Hepatocyte (in vitro differentiated cells): ENCODE data around the gene TRIM7.

Source experiments
- EZH2 ChIP-seq: fragments of 200-600 bp; sonication (generic); IDR thresholded peaks from 2 replicates; pipeline ENCODE4 v1.6.1; 2016; ENCODE audit warnings: antibody characterized with exemption, mild to moderate bottlenecking, borderline replicate concordance
- EZH2phosphoT487 ChIP-seq: fragments of 200-600 bp; sonication (generic); IDR thresholded peaks from one replicate; pipeline ENCODE4 v1.6.1; 2018; ENCODE audit warnings: antibody characterized with exemption, mild to moderate bottlenecking, low read depth, moderate library complexity; ENCODE audit not compliant: unreplicated experiment, severe bottlenecking

DNA sequence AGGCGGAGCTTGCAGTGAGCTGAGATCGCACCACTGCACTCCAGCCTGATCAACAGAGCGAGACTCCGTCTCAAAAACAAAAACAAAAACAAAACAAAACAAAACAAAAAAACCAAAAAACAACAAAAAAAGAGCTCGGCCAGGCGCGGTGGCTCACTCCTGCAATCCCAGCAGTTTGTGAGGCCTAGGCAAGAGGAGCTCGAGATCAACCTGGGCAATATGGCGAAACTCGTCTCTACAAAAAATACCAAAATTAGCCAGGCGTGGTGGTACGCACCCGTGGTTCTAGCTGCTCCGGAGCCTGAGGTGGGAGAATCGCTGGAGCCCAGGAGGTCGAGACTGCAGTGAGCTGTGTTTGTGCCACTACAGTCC, 20.2 kb downstream of the TRIM7 start:
- no peak for TF ChIP-seq EZH2
- no peak for TF ChIP-seq EZH2phosphoT487
